ENCODE results near the gene SNX9.
"Not testable (repeated sequence)": the region's sequence is repeated elsewhere in the genome, so short reads cannot be mapped to it uniquely, and the experiment has no call there.

DNA sequence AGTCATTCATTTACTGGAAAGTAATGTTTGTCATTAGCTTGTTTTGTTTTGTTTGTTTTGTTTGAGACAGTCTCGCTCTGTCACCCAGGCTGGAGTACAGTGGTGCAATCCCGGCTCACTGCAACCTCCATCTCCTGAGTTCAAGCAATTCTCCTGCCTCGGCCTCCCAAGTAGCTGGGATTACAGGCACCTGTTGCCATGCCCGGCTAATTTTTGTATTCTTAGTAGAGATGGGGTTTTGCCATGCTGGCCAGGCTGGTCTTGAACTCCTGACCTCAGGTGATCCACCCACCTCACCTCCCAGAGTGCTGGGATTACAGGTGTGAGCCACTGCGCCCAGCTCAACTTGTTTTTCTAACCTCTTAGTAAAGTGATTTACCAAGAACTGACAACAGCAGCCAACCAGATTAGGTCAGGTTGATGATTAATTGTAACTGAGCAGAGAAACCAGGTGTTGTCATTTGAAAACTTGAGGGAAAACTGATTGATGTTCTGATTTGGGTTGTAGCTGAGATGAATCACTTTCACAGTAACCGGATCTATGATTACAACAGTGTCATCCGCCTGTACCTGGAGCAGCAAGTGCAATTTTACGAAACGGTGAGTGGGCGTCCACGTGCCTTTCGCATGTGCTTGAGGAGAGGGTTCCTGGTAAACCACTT is 117.5 kb downstream of the SNX9 start:
- TF ChIP-seq, protein P1, sequence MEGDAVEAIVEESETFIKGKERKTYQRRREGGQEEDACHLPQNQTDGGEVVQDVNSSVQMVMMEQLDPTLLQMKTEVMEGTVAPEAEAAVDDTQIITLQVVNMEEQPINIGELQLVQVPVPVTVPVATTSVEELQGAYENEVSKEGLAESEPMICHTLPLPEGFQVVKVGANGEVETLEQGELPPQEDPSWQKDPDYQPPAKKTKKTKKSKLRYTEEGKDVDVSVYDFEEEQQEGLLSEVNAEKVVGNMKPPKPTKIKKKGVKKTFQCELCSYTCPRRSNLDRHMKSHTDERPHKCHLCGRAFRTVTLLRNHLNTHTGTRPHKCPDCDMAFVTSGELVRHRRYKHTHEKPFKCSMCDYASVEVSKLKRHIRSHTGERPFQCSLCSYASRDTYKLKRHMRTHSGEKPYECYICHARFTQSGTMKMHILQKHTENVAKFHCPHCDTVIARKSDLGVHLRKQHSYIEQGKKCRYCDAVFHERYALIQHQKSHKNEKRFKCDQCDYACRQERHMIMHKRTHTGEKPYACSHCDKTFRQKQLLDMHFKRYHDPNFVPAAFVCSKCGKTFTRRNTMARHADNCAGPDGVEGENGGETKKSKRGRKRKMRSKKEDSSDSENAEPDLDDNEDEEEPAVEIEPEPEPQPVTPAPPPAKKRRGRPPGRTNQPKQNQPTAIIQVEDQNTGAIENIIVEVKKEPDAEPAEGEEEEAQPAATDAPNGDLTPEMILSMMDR (IDR thresholded peaks at IDR 0.05; ENCODE audit: insufficient read depth, low read depth, low read length) = not testable (repeated sequence)
- not testable (repeated sequence) for TF ChIP-seq EZH2 (IDR thresholded peaks at IDR 0.05; ENCODE audit: insufficient read depth, low read length)
